Measurements from ENCODE around the gene GRAP.
"Not testable (repeated sequence)": the region's sequence is repeated elsewhere in the genome, so short reads cannot be mapped to it uniquely, and the experiment has no call there.

GRAP gene

GRCh38 chr17:19046782-19047375 lies at the start of gene GRAP:
Gene GRAP, minus strand, starts transcription at chr17:19046957. Its CDS starts 31 bp downstream, at chr17:19046926.
- H3K36me3 Mint-ChIP-seq (ENCODE audit: insufficient read depth); H3K4me1 Mint-ChIP-seq; H3K27ac Mint-ChIP-seq (ENCODE audit: low read depth); H3K4me3 Mint-ChIP-seq; H3K27me3 Mint-ChIP-seq; H3K9me3 Mint-ChIP-seq; DNase-seq (ENCODE audit: low spot score in 2 of 2): not testable (repeated sequence)
- ATAC-seq (replicated peaks; ENCODE audit: extremely low read depth, poor library complexity, severe bottlenecking): peak; percentile 94

DNA sequence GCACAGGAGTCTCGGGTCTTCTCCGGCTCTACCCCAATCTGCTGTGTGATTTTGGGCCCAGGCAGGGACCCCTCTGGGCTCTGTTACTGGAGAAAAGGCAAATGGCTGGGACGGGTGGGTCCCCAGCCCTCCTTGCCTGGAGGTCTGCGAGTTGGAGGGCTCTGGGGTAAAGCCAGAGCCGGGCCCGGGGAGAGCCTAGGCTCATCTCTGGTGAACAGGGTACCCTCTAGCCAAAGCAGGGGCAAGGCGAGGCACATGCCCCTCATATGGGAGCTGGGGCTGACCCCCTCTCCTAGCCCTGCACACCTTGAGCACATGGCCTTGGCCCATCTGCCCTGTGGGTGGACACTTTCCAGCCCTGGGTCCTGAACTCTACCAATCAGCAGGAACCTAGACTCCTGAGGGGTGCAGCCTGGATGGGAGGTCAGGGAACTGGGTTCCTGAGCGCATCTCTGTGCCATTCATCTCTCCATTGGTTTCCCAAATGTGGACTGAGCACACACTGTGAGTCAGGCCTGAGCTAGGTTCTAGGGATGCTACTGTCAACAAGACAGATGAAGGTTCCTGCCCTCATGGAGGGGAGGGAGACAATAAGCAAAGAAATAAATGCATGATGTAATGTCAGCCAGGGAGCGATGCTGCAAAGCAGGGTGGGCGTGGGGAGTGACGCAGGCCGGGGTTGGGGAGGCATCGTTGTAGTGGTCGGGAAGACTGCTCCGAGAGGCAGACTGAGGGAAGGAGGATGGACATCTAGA lies 47.1 kb upstream of the GRAP start:
- DNase-seq (ENCODE audit: low spot score in 2 of 2); H3K4me3 Mint-ChIP-seq; H3K4me1 Mint-ChIP-seq; H3K27me3 Mint-ChIP-seq; H3K9me3 Mint-ChIP-seq; H3K27ac Mint-ChIP-seq (ENCODE audit: low read depth); H3K36me3 Mint-ChIP-seq (ENCODE audit: insufficient read depth); ATAC-seq (replicated peaks; ENCODE audit: extremely low read depth, poor library complexity, severe bottlenecking): not testable (repeated sequence)

- H3K4me3 Mint-ChIP-seq; DNase-seq (ENCODE audit: low spot score in 2 of 2); H3K27ac Mint-ChIP-seq (ENCODE audit: low read depth); H3K9me3 Mint-ChIP-seq; H3K27me3 Mint-ChIP-seq; H3K36me3 Mint-ChIP-seq (ENCODE audit: insufficient read depth); H3K4me1 Mint-ChIP-seq; ATAC-seq (replicated peaks; ENCODE audit: extremely low read depth, poor library complexity, severe bottlenecking): not testable (repeated sequence)
Measured at GRCh38 chr17:19092737-19093683, 46.3 kb upstream of the GRAP start.

DNA sequence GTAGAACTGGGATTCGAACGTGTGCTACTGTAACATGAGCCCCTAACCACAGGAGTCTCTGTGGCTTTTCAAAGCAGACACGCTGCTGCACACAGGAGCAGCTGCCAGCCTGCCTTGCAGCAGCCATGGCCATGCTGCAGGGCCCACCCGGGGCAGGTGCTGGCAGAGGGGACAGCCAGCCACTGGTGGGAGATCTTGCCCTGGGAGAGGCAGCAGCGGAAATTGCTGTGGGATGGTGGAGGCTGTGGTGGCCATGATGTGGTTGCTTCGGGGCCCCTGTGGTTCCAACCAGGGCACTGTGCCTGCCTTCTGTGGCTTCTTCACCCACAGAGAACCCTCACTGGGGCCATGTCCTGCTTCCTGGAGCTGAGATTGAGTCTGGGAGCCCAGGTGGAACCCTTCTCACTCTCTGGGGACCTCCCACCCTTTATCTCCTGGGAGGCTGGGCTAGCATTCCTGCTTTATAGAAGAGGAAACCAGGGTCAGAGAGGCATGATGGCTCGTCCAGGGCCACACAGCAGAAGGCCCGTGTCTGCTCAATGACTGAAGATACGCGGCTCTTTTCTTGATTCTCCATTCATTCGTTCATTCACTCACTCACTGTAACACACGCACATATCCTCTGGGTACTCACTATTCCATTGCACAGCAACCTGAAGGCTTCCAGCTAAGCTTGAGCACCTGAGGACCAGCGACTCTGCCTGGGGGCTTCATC lies 43.5 kb upstream of the GRAP start:
- not testable (repeated sequence) for H3K36me3 Mint-ChIP-seq (ENCODE audit: insufficient read depth); H3K27ac Mint-ChIP-seq (ENCODE audit: low read depth); H3K4me1 Mint-ChIP-seq; H3K9me3 Mint-ChIP-seq; H3K27me3 Mint-ChIP-seq; DNase-seq (ENCODE audit: low spot score in 2 of 2); H3K4me3 Mint-ChIP-seq
- peak; percentile 76 for ATAC-seq (replicated peaks; ENCODE audit: extremely low read depth, poor library complexity, severe bottlenecking)

DNA sequence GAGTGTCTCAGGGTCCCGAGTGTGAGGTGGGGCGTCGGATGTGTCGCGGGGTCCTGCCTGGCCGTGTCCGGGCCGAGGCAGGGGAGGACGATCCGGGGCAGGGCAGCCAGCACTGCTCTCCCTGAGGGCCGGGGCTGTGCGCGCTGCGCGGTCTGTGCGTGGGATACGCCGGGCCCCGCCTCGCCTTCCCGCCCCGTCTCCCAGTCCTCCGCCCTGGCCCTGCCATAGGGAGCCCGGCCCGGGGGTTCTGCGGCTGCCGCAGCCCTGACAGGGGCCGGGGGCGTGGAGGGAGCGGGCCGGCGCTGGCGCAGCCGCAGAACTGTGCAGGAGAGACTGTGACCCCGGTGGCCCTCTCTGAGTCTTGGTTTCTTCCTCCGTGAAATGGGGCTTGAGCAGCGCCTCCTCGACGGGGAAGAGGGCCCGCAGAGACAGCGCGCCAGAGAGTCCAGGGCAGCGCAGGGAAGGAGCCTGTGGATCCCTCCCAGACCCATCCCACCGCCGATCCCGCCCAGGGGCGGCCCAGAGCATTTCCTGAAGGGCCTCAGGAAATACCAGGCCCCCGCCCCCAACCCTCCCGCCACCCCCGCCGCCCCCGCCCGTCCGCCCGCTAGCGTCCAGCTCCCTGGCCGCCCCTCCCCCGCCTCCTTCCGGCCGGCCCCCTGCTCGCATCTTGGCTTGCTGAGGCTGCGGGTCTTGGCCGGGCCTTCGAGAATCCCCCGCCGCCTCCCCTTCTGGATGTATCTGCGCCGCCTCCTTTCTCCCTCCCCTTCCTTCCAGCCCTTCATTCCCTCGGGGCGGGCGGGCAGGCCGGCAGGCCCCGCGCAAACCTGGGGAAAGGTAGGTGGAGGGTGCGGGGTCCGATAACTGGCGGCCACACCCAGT lies 42.3 kb upstream of the GRAP start:
- H3K27ac Mint-ChIP-seq (ENCODE audit: low read depth); H3K4me3 Mint-ChIP-seq; H3K4me1 Mint-ChIP-seq; H3K9me3 Mint-ChIP-seq; H3K27me3 Mint-ChIP-seq; H3K36me3 Mint-ChIP-seq (ENCODE audit: insufficient read depth); DNase-seq (ENCODE audit: low spot score in 2 of 2); ATAC-seq (replicated peaks; ENCODE audit: extremely low read depth, poor library complexity, severe bottlenecking): not testable (repeated sequence)

- H3K4me3 Mint-ChIP-seq; ATAC-seq (replicated peaks; ENCODE audit: extremely low read depth, poor library complexity, severe bottlenecking); DNase-seq (ENCODE audit: low spot score in 2 of 2); H3K27ac Mint-ChIP-seq (ENCODE audit: low read depth); H3K36me3 Mint-ChIP-seq (ENCODE audit: insufficient read depth); H3K4me1 Mint-ChIP-seq; H3K9me3 Mint-ChIP-seq; H3K27me3 Mint-ChIP-seq: not testable (repeated sequence)
Measured at GRCh38 chr17:19077386-19077785, 30.6 kb upstream of the GRAP start.

- H3K27ac Mint-ChIP-seq (ENCODE audit: low read depth); H3K36me3 Mint-ChIP-seq (ENCODE audit: insufficient read depth); H3K9me3 Mint-ChIP-seq; H3K4me3 Mint-ChIP-seq; H3K27me3 Mint-ChIP-seq; H3K4me1 Mint-ChIP-seq; DNase-seq (ENCODE audit: low spot score in 2 of 2): not testable (repeated sequence)
- ATAC-seq (replicated peaks; ENCODE audit: extremely low read depth, poor library complexity, severe bottlenecking): peak; percentile 97
Measured at GRCh38 chr17:19076398-19077192, 29.8 kb upstream of the GRAP start.

DNA sequence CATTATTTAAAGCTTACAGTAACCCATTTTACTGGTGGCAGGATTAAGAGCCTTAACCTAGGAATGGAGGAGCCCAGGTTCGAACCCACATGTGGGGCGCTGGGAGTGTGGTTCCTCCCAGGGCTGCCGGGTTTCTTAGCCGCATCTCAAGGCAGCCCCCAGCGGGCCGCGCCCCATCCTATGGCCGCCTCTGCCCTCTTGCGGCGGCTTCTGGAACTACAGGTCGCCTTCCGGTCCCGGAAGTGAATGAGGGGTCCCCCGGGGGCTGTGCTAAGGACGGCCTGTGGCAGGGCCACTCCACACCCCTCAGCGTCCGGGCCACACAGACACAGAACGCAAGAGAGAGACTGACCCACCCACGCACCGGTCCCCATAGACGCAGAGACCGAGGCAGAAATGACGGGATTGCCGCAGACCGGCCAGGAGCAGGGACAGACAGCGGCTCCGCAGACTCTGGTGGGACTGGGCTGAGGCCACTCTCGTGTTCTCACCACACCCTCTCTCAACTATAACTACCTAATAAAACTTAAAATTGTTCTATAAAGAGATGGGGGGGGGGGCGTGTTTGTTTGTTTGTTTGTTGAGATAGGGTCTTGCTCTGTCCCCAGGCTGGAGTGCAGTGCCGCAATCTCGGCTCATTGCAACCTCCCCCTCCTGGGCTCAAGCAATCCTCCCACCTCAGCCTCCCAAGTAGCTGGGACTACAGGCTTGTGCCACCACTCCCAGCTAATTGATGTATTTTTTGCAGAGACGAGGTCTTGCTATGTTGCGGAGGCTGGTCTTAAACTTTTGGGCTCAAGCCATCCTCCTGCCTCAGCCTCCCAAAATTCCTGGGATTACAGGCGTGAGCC lies 23.8 kb upstream of the GRAP start:
- H3K27me3 Mint-ChIP-seq; H3K4me1 Mint-ChIP-seq; H3K36me3 Mint-ChIP-seq (ENCODE audit: insufficient read depth); H3K4me3 Mint-ChIP-seq; DNase-seq (ENCODE audit: low spot score in 2 of 2); H3K27ac Mint-ChIP-seq (ENCODE audit: low read depth); H3K9me3 Mint-ChIP-seq: not testable (repeated sequence)
- ATAC-seq (replicated peaks; ENCODE audit: extremely low read depth, poor library complexity, severe bottlenecking): peak; percentile 96

DNA sequence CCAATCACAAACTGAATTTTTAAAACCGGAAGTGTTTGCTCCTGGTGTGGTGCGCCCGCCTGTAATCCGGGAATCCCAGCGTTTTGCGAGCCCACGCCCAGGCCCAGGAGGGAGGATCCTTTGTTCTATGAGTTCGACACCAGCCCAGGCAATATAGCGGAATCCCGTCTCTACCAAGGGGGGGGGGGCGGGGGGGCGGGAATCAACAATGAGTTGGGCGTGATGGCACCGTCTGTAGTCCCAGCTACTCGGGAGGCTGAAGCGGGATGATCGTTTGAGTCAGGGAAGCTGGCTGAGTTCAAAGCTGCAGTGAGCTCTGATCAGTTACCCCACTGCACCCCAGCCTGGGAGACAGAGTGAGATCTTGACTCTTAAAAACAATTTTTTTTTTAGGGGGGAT lies 17.6 kb upstream of the GRAP start:
- peak overlapping the region; percentile 49 for H3K4me3 Mint-ChIP-seq
- not testable (repeated sequence) for H3K36me3 Mint-ChIP-seq (ENCODE audit: insufficient read depth); DNase-seq (ENCODE audit: low spot score in 2 of 2); H3K4me1 Mint-ChIP-seq; ATAC-seq (replicated peaks; ENCODE audit: extremely low read depth, poor library complexity, severe bottlenecking); H3K9me3 Mint-ChIP-seq; H3K27me3 Mint-ChIP-seq; H3K27ac Mint-ChIP-seq (ENCODE audit: low read depth)

GRCh38 chr17:19063326-19063956 lies 16.7 kb upstream of the GRAP start:
- Mint-ChIP-seq H3K27ac (ENCODE audit: low read depth) (peak overlapping the region; percentile 80), H3K4me3 (peak overlapping the region; percentile 61)
- DNase-seq (ENCODE audit: low spot score in 2 of 2) (peak; percentile 66 to 77), ATAC-seq (replicated peaks; ENCODE audit: extremely low read depth, poor library complexity, severe bottlenecking) (peak; percentile 27)
- H3K27me3 Mint-ChIP-seq; H3K36me3 Mint-ChIP-seq (ENCODE audit: insufficient read depth); H3K9me3 Mint-ChIP-seq; H3K4me1 Mint-ChIP-seq: not testable (repeated sequence)

All from central memory CD8-positive, alpha-beta T cell (primary cell).